Measurements from ENCODE around the gene PRSS33. TPM values are rescaled to one million over a fixed set of nuclear protein-coding genes. Genes with fewer than 3 reads are reported as not detected.

Gene PRSS33
- total RNA-seq, 4 donors from 2014 or later, result not detected

GRCh38 chr16:2751577-2752034, 35.8 kb downstream of the PRSS33 start:
- Histone ChIP-seq H3K36me3 (peaks cover 0 to 6% (median 0%) of the 10 kb centered on the region in 3 donors), H3K9me3 (no peaks in the 10 kb centered on the region), H3K4me1 (peaks cover 0 to 43% (median 34%) of the 10 kb centered on the region in 4 donors), H3K27me3 (no peaks in the 10 kb centered on the region), H3K27ac (peak overlapping the region; percentile 98 to 100 (median 99)), H3K4me3 (peak overlapping the region; percentile 63 to 99 (median 80))
- WGBS, 2 donors, result 47 to 51% methylated on average over 23 of the region's 23 CpGs
- TF ChIP-seq POLR2A (IDR thresholded peaks at IDR 0.05) (no peak), EP300 (IDR thresholded peaks at IDR 0.05) (no peak)
- TF ChIP-seq, protein P1, sequence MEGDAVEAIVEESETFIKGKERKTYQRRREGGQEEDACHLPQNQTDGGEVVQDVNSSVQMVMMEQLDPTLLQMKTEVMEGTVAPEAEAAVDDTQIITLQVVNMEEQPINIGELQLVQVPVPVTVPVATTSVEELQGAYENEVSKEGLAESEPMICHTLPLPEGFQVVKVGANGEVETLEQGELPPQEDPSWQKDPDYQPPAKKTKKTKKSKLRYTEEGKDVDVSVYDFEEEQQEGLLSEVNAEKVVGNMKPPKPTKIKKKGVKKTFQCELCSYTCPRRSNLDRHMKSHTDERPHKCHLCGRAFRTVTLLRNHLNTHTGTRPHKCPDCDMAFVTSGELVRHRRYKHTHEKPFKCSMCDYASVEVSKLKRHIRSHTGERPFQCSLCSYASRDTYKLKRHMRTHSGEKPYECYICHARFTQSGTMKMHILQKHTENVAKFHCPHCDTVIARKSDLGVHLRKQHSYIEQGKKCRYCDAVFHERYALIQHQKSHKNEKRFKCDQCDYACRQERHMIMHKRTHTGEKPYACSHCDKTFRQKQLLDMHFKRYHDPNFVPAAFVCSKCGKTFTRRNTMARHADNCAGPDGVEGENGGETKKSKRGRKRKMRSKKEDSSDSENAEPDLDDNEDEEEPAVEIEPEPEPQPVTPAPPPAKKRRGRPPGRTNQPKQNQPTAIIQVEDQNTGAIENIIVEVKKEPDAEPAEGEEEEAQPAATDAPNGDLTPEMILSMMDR (IDR thresholded peaks at IDR 0.05), result no peak
- no peak for DNase-seq (ENCODE audit: low spot score in 2 of 2)

DNA sequence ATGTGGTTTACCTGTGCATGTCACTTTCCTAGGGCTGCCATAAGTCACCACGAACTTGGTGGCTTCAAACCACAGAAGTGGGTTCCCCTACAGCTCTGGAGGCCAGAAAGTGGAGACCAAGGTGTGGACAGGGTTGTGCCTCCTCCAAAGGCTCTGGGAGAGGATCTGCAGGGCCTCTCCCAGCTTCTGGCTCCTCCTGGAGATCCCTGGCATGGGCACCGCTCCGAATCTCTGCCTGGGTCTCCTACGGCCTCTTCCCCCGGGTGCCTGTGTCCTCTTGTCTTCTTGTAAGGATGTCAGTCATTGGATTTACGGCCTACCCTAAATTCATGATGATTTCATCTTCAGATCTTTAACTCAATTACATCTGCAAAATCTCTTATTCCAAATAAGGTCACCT, 37.4 kb downstream of the PRSS33 start:
- Histone ChIP-seq H3K4me1 (peaks cover 0 to 26% (median 18%) of the 10 kb centered on the region in 4 donors), H3K36me3 (no peaks in the 10 kb centered on the region), H3K9me3 (no peaks in the 10 kb centered on the region), H3K4me3 (no peak overlapping the region), H3K27ac (no peak overlapping the region), H3K27me3 (no peaks in the 10 kb centered on the region)
- 94 to 95% methylated on average over 6 of the region's 6 CpGs for whole genome bisulfite sequencing, 2 donors
- no peak for TF ChIP-seq EP300 (IDR thresholded peaks at IDR 0.05)
- TF ChIP-seq POLR2A (IDR thresholded peaks at IDR 0.05), result no peak
- TF ChIP-seq, protein P1 (IDR thresholded peaks at IDR 0.05), result no peak
- DNase-seq (ENCODE audit: low spot score in 2 of 2), result no peak

- Histone ChIP-seq H3K4me1 (peaks cover 0 to 21% (median 13%) of the 10 kb centered on the region in 4 donors), H3K9me3 (no peaks in the 10 kb centered on the region), H3K36me3 (no peaks in the 10 kb centered on the region), H3K4me3 (no peak overlapping the region), H3K27me3 (no peaks in the 10 kb centered on the region), H3K27ac (no peak overlapping the region)
- 94 to 96% methylated on average over 5 of the region's 5 CpGs for WGBS, 2 donors
- no peak for TF ChIP-seq EP300 (IDR thresholded peaks at IDR 0.05)
- TF ChIP-seq, protein P1 (IDR thresholded peaks at IDR 0.05), result no peak
- no peak for TF ChIP-seq POLR2A (IDR thresholded peaks at IDR 0.05)
- no peak for DNase-seq (ENCODE audit: low spot score in 2 of 2)
Observed at GRCh38 chr16:2749476-2749875, 37.9 kb downstream of the PRSS33 start.

DNA sequence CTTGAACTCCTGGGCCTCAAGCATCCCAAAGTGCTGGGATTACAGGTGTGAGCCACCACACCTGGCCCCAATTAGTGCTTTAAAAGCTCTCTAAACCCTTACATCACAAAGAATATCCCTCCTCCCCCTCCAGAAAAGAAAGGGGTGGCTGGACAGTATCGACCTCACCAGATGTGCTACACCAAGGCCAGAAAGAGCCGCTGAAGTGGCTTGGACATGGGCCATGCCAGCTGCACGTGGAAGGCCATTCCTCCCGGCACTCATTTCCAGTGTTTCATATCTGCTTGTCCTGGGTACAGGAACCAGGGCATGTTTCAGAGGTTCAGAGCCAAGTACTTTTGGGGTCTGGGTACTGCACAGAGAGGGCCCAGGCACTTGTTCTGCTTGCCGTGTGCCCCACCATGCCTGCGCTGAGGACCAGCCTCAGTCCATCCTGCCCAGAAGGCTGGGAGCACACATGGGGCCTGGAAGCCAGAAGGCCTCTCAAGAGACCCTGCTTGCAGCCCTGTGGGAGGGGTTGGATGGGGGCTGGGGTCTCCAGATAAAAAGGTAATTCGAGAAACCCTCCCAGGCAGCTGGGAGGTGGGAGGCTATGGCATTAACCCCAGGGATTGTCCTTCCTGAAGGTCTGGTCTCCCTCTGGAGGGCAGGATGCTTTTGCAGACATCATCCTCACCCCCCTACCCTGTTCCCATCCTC, 38.5 kb downstream of the PRSS33 start:
- 83 to 91% methylated on average over 7 of the region's 7 CpGs for WGBS, 2 donors
- Histone ChIP-seq H3K27me3 (no peaks in the 10 kb centered on the region), H3K4me3 (no peak overlapping the region), H3K9me3 (no peaks in the 10 kb centered on the region), H3K36me3 (no peaks in the 10 kb centered on the region), H3K4me1 (peaks cover 0 to 16% (median 7%) of the 10 kb centered on the region in 4 donors), H3K27ac (no peak overlapping the region)
- TF ChIP-seq EP300 (IDR thresholded peaks at IDR 0.05) (no peak), POLR2A (IDR thresholded peaks at IDR 0.05) (no peak)
- TF ChIP-seq, protein P1 (IDR thresholded peaks at IDR 0.05), result no peak
- DNase-seq (ENCODE audit: low spot score in 2 of 2), result no peak

DNA sequence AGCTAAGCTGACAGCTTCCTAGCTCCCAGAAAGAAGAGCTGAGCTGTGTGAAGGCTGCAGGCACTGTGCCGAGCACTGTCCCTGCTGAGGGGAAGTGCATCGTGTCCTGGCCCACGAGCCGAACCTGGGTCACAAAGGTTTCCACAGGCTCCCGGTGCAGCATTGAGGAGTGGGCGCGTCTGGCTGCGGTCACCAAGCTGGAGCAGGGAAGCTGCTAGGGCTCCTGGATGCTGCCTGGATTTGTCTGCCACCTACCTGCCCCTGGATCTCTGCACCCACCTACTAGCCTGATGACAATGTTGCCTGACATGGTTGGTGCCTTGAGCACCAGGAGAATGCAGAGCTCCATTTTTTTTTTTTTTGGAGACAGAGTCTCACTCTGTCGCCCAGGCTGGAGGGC, 41.4 kb downstream of the PRSS33 start:
- Histone ChIP-seq H3K27ac (no peak overlapping the region), H3K9me3 (no peaks in the 10 kb centered on the region), H3K27me3 (no peaks in the 10 kb centered on the region), H3K4me3 (no peak overlapping the region), H3K4me1 (peaks cover 0 to 2% (median under 1%) of the 10 kb centered on the region in 4 donors), H3K36me3 (peaks cover 0 to 10% (median 0%) of the 10 kb centered on the region in 3 donors)
- DNase-seq (ENCODE audit: low spot score in 2 of 2), result no peak
- TF ChIP-seq, protein P1 (IDR thresholded peaks at IDR 0.05), result no peak
- no peak for TF ChIP-seq EP300 (IDR thresholded peaks at IDR 0.05)
- no peak for TF ChIP-seq POLR2A (IDR thresholded peaks at IDR 0.05)
- WGBS, 2 donors, result 72 to 80% methylated on average over 6 to 9 of the region's 9 CpGs
